Muscle of arm (tissue), 12 donors: Measurements from ENCODE around the gene HEPHL1. TPM values are rescaled to one million over a fixed set of nuclear protein-coding genes. Genes with fewer than 3 reads are reported as not detected.
"Not testable (repeated sequence)": the region's sequence is repeated elsewhere in the genome, so short reads cannot be mapped to it uniquely, and the experiment has no call there.

Experiments used
- DNase-seq: peaks from one replicate; pipeline ENCODE4 v3.0.0-alpha.2; 2013
- polyA plus RNA-seq, 12 donors: library from polyadenylated mRNA; unstranded; fragments of 120-200 nt; gene quantifications; one replicate each; pipeline ENCODE4 v1.2.1, GENCODE V29; 2013; ENCODE audit not compliant: insufficient read length in 12 of 12

The HEPHL1 gene
- polyA plus RNA-seq, 12 donors = 0.03 to 0.07 (median 0.04) TPM; not detected in 7

DNA sequence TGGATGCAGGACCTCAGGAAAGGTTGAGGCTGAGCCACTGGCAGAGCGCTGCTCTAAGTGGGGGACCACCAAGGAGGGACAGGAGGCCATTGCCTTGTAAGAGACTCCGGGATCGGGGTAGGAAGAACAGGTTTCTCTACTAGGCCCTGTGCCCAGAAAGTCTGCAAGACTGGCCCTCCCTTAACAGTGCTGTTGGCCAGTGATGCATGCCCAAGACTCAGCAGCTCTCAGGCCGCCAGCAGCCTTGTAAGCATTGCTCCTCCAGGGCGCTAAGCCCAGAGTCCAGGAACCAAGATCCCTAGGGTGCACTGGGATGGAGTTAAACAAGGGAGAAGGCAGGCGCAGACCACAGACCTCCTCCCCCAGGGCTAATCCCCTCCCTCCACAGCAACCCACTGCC, 68.2 kb downstream of the HEPHL1 start:
- no peak for DNase-seq

- DNase-seq = no peak
Measured at GRCh38 chr11:94090401-94090800, 69.2 kb downstream of the HEPHL1 start.

GRCh38 chr11:94091091-94091490, 69.9 kb downstream of the HEPHL1 start:
- DNase-seq = no peak

- DNase-seq = no peak
Measured at GRCh38 chr11:94100253-94100652, 79.1 kb downstream of the HEPHL1 start.

DNA sequence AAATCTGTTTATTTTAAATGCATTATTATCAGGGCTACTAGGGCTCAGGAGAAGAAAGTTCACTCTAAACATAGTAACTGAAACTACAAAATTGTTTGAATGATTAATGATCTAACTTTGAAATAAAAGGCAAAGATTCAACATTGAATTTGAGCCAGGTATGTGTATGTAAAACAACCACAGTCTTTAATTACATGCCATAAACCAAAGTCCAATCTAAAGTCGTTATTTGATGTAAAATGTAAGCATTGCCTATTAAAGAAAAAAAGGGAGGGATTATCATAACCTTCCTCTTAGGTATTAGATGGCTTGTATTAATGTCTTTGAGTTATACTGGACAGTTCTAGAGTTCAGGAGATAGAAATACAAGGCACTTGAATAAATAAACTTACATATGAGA, 82.3 kb downstream of the HEPHL1 start:
- no peak for DNase-seq

DNA sequence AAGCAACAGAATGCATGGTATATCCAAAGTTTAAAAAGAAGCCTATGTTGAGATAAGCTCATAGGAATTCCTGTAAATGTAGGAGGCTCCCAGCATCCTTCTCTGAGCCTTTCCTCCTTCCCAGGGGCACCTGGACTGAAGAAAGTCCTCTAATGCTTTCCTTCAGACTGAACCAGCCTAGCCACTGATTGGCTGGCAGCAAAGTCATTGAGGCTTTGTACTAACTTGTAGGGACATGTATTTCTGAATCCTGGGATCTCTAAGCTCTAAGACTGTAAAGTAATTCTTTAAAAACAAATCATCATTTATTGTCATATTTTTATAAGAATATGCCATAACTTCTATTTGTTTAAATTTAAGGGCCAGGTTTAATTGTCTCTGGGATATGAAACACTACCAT, 83.6 kb downstream of the HEPHL1 start:
- no peak for DNase-seq

DNA sequence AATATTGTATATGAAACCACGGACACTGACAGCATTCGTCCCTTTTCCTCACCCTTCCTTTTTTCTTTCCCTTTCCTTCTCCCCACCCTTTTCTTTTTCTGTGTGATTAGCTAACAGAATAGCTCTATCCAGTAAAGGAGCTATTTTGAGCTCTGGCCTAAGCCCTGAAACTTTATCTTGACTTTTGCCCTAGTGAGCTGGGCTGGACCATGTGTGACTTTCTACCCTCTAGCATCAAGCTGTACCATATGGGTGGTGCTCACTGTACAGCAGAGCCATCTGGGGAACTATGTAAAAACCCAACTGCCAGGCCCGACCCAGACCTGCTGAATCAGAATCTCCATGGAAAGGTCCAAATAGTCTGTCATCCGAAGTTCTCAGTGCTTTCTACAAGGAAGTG, 85.6 kb downstream of the HEPHL1 start:
- DNase-seq = no peak

DNA sequence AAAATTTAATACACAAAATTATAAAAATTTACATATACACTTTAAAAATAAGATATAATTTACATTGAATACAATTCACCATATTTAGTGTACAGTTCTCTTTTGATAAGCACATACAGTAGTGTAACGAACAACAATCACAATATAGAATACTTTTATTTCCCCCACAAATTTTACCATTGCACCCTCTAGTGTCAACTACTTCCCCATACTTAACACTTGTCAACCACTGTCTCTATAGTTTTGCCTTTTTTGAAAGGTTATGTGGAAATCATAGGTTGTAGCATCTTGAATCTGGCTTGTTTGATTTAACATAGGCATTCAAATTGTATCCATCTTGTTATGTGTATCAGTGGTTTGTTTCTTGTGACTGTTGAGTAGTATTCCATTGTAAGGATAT, 86.2 kb downstream of the HEPHL1 start:
- DNase-seq = no peak

GRCh38 chr11:94111241-94111640, 90.1 kb downstream of the HEPHL1 start:
- no peak for DNase-seq

DNA sequence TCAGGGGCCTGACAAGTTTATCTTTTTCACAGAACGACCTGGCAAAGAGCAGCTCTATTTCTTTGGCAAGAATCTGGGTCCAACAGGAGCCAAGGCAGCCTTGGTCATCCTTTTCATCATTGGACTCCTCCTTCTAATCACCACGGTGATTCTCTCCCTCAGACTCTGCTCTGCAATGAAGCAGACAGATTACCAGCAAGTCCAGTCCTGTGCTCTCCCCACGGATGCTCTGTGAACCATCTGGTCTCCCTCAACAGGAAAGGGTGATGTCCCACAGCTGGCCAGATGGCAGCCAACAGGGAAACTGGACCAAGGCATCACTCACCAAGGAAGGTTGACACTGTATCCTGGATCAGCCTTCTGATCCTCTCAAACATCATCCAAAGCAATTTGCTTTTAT, 90.5 kb downstream of the HEPHL1 start:
- DNase-seq = no peak

- no peak for DNase-seq
Measured at GRCh38 chr11:94112206-94112953, 91.2 kb downstream of the HEPHL1 start.

DNA sequence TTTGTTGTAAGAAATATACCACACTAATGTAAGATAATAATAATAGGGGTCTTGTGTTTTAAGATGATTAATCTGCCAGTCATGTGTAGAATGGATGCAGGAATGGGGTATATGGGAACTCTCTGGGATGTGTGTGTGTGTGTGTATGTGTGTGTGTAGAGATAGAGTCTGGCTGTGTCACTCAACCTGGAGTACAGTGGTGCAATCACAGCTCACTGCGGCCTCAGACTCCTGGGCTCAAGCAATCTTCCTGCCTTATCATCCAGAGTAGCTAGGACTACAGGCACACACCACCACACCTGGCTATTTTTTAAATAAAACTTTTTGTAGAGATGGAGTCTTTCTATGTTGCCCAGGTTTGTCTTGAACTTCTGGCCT, 96.0 kb downstream of the HEPHL1 start:
- DNase-seq = no peak

GRCh38 chr11:94117871-94118270, 96.7 kb downstream of the HEPHL1 start:
- no peak for DNase-seq

DNA sequence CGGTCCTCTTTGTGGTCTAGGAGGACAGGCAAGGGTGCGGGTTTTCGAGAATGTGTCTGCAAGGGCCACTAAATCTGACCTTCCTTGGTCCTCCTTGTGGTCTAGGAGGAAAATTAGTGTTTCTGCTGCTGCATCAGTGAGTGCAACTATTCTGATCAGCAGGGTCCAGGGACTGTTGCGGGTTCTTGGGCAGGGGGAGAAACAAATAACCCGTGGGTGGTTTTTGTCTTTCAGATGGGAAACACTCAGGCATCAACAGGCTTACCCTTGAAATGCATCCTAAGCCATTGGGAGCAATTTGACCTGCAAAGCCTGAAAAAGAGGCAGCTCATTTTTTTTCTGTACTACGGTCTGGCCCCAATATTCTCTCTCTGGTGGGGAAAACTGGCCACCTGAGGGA, 98.5 kb downstream of the HEPHL1 start:
- DNase-seq = not testable (repeated sequence)

- DNase-seq = not testable (repeated sequence)
Measured at GRCh38 chr11:94120516-94120915, 99.4 kb downstream of the HEPHL1 start.

DNA sequence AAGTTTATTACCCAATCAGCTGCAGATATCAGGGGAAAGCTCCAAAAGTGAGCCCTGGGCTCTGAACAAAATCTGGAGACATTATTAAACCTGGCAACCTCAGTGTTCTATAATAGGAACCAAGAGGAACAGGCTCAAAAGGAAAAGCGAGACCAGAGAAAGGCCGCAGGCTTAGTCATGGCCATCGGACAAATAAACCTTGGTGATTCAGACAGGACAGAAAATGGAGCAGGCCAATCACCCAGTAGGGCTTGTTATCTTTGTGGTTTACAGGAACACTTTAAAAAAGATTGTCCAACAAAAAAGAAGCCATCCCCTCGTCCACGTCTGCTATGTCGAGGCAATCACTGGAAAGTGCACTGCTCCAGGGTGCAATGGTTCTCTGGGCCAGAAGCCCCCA, 99.8 kb downstream of the HEPHL1 start:
- no peak for DNase-seq

- DNase-seq = no peak
Measured at GRCh38 chr11:94125407-94126115, 104.4 kb downstream of the HEPHL1 start.

DNA sequence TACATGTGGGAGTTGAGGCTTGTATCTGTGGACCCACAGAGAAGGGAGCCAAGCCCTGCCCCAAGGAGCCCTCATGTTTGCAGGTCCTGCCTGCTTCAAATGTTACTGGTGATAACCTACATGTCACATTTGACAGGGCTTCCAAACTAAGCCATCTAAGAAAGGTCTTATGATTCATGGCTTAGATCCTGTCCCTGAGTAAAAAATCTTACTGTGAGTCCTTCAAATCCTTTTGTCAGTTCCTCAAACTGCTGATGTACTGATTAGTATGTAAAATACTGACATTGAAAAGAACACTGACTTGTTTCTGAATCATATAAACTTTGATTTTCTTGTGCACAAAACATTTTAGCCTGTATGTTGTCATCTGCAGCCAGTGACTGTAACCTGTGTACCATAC, 106.5 kb downstream of the HEPHL1 start:
- DNase-seq = no peak

- no peak for DNase-seq
Measured at GRCh38 chr11:94128291-94128745, 107.2 kb downstream of the HEPHL1 start.

- DNase-seq = peak; percentile 84
Measured at GRCh38 chr11:94128746-94129511, 107.8 kb downstream of the HEPHL1 start, which contains the start of gene PANX1. TSS of gene PANX1 (plus strand) at chr11:94128841. CDS start at chr11:94129313, 472 bp downstream.

DNA sequence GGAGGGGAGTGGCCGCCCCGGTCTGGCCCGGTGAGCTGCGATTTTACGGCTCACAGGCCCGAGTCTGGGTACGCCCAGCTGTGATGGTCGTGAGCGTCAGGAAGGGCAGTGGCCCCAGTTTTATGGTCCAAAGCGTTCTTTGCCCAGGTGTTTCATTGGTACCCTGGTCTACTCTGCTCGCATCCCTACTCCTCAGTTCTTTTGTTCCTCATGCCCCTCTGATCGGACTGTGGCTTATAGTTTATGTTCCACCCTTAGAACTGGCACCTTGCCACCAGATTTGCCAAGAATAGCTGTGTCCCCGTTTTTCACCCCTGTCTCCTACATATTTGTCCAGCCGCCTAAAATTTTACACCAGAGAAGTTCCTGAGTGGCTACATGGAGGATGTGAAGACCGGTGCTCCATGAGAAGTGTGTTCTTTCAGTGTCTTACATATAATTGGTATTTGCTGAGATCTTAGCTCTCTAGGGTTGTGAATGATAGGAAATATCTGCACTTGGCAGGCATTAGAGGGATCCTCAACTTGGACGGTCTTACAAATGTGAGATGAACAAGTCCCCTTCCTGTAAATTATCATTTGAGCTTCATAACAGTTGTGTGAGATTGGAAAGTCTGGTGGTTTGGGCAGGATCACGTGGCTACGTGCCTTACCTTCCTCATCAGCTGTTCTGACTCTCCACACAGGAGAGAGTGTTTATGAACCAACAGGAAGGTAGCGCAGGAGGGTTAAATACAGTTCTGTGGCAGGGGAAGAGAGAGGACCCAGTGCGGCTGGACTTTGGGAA, 108.6 kb downstream of the HEPHL1 start:
- no peak for DNase-seq
